HG02943 (cell line): ENCODE data around the gene NCSTN.

Experiments used
- ATAC-seq: cut with Tn5 transposase; IDR thresholded peaks from one replicate; pipeline ENCODE4 v1.9.1; 2021; ENCODE audit warnings: mild to moderate bottlenecking, low read depth, moderate library complexity; ENCODE audit not compliant: unreplicated experiment

NCSTN gene

GRCh38 chr1:160402001-160402795 is 59.0 kb downstream of the NCSTN start:
- ATAC-seq: no peak

- no peak for ATAC-seq
Measured at GRCh38 chr1:160403244-160403643, 60.1 kb downstream of the NCSTN start.

GRCh38 chr1:160404094-160404493 is 60.9 kb downstream of the NCSTN start:
- no peak for ATAC-seq

- ATAC-seq: no peak
Measured at GRCh38 chr1:160405331-160405877, 62.2 kb downstream of the NCSTN start.

- ATAC-seq: no peak
Measured at GRCh38 chr1:160406131-160406968, 63.2 kb downstream of the NCSTN start.

- no peak for ATAC-seq
Measured at GRCh38 chr1:160407839-160408801, 64.9 kb downstream of the NCSTN start.
